Body of pancreas (tissue), 4 donors: Measurements from ENCODE around the gene GOLPH3. TPM values are rescaled to one million over a fixed set of nuclear protein-coding genes. Genes with fewer than 3 reads are reported as not detected.

Experiments used
- ATAC-seq: fragments of 150-250 bp; one replicate; pipeline ENCODE4 v1.9.1; 2016
- DNase-seq, 4 donors: peaks; one replicate each; pipeline ENCODE4 v3.0.0-alpha.2; 2019
- H3K27ac ChIP-seq, 4 donors: fragments of 200-600 bp; sonication (generic); 1 replicate in 3 of 4; 2 replicates in 1 of 4; pipeline versions ENCODE4 v1.5.1 to v1.6.1; 2016 to 2019; ENCODE audit warnings: mild to moderate bottlenecking in 1 of 4, mixed read lengths in 1 of 4, moderate library complexity in 1 of 4
- H3K27me3 ChIP-seq, 2 donors: fragments of 200-600 bp; sonication (generic); one replicate each; pipeline ENCODE4 v1.6.0; 2016; ENCODE audit warnings: mild to moderate bottlenecking in 1 of 2
- H3K36me3 ChIP-seq, 2 donors: fragments of 200-600 bp; sonication (generic); replicated peaks in 1 of 2; 2 replicates each; pipeline ENCODE4 v1.5.1; 2016; ENCODE audit warnings: low read depth in 2 of 2; ENCODE audit not compliant: insufficient read depth in 1 of 2
- H3K4me1 ChIP-seq: fragments of 200-600 bp; sonication (generic); one replicate; pipeline ENCODE4 v1.6.0; 2016
- H3K4me3 ChIP-seq, 2 donors: fragments of 200-600 bp; sonication (generic); 1 replicate in 1 of 2; 2 replicates in 1 of 2; pipeline ENCODE4 v1.5.1; 2016 to 2019
- H3K9me3 ChIP-seq, 3 donors: fragments of 200-600 bp; sonication (generic); 1 replicate in 2 of 3; 2 replicates in 1 of 3; pipeline ENCODE4 v1.5.1; 2016
- CTCF ChIP-seq, 7 experiments: fragments of 450-650 bp in 4 of 7; fragments of 200-600 bp in 3 of 7; sonication (generic) in 3 of 7; IDR thresholded peaks; one replicate each; pipeline ENCODE4 v1.5.1; 2016 to 2019; ENCODE audit warnings: antibody characterized with exemption in 7 of 7
- POLR2A ChIP-seq, 3 donors: fragments of 450-650 bp; IDR thresholded peaks; one replicate each; pipeline ENCODE4 v1.6.1; 2016; ENCODE audit warnings: antibody characterized with exemption in 3 of 3, mild to moderate bottlenecking in 2 of 3
- WGBS, 2 donors: methylation state at CpG; one replicate each; pipeline ENCODE4 v1.1.5; 2017; 5-methylcytosine and 5-hydroxymethylcytosine counted together
- intact Hi-C: fragments of 100-400 bp; cut with DNase I; formaldehyde crosslinking; loops from one replicate; pipeline ENCODE4 v1.15.1; 2023
- total RNA-seq, 2 donors: library from RNA; depleted of rRNA; stranded (reverse); fragments of >200 nt; gene quantifications; one replicate each; pipeline ENCODE4 v1.1.0, GENCODE V29; 2016

Gene GOLPH3
- total RNA-seq, 2 donors from 2014 or later = 74.2 to 78.4 TPM

DNA sequence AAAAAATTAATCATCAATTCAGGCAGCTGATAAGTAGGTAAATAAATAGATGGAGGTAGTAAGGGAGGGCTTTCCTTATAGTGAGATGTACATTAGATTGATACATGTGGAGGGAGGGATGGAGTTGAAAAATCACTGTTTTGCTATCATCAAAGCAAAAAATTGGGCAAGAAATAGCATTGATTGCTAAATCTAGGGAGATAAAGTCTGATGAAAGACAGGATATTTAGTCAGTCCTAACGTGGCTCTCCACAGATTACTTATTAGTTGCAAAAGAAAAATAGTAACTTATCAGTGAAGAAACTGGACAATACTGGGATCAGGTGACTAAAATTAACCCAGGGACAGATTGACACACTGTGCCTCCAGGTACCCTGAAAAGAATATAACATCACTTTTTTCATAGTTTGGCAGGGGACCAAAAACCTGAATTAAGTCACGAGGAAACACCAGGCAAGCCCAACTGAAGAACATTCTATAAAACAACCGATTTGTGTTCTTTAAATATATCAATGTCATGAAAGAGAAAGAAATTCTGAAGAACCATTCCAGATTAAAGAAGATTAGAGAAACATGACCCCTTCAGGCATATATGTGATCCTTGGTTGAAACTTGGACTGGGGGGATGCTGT, 27.1 kb upstream of the GOLPH3 start:
- 8 to 13% methylated on average over 3 of the region's 3 CpGs for WGBS, 2 donors
- Histone ChIP-seq H3K9me3 (no peaks in the 10 kb centered on the region), H3K4me3 (no peak overlapping the region), H3K4me1 (peaks cover 11% of the 10 kb centered on the region), H3K27ac (peak overlapping the region in 1 of 4 donors; percentile 58), H3K27me3 (no peaks in the 10 kb centered on the region), H3K36me3 (no peaks in the 10 kb centered on the region)
- TF ChIP-seq POLR2A (IDR thresholded peaks at IDR 0.05) = no peak
- TF ChIP-seq CTCF (IDR thresholded peaks at IDR 0.05) = no peak
- no peak for DNase-seq
- peak; percentile 38 for ATAC-seq
- intact Hi-C loops = no loop called here

DNA sequence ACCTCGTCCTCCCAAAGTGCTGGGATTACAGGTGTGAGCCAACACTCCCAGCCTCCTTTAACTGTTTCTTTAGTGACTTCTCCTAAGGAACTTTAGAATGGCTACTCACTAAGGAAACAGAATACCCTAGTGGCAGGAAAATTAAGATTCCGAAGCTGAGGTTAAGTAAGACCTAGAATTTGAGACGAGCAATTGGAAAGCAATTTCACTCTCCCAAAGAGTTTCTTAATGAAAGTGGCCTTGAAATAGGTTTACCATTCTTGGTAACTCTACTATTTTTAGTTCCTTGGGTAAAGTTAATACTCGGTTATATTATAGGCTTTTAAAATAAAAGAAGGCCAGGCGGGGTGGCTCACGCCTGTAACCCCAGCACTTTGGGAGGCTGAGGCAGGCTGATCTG, 22.9 kb upstream of the GOLPH3 start:
- Histone ChIP-seq H3K27ac (no peak overlapping the region), H3K36me3 (no peaks in the 10 kb centered on the region), H3K4me3 (no peak overlapping the region), H3K4me1 (peaks cover 26% of the 10 kb centered on the region), H3K9me3 (no peaks in the 10 kb centered on the region), H3K27me3 (no peaks in the 10 kb centered on the region)
- 70 to 78% methylated on average over 6 of the region's 6 CpGs for WGBS, 2 donors
- intact Hi-C loops = no loop called here
- ATAC-seq (no peak), DNase-seq (no peak)
- TF ChIP-seq POLR2A (IDR thresholded peaks at IDR 0.05) (no peak), CTCF (IDR thresholded peaks at IDR 0.05) (no peak)

DNA sequence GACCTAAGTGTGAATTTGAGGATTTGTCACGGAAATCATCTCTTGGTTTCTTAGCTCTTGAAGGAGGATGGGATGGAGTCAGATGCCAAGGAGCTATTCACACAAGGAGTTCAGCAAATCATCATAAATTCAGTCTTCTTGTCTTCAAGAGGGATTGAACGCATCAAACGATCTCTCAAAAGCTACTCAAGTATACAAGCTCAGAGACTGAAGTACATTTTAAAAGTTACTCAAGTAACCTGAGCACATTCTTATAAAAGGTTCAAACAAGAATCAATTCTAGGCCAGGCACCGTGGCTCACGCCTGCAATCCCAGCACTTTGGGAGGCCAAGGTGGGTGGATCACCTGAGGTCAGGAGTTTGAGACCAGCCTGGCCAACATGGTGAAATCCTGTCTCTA, 21.1 kb upstream of the GOLPH3 start:
- H3K9me3 ChIP-seq = no peaks in the 10 kb centered on the region
- WGBS, 2 donors = 88 to 91% methylated on average over 5 of the region's 5 CpGs
- H3K4me1 ChIP-seq = peaks cover 15% of the 10 kb centered on the region
- DNase-seq = no peak
- no peak overlapping the region for H3K27ac ChIP-seq
- ATAC-seq = no peak
- H3K4me3 ChIP-seq = no peak overlapping the region
- intact Hi-C loops = no loop called here
- H3K27me3 ChIP-seq = no peaks in the 10 kb centered on the region
- no peak for TF ChIP-seq POLR2A (IDR thresholded peaks at IDR 0.05)
- TF ChIP-seq CTCF (IDR thresholded peaks at IDR 0.05) = no peak
- H3K36me3 ChIP-seq = no peaks in the 10 kb centered on the region

DNA sequence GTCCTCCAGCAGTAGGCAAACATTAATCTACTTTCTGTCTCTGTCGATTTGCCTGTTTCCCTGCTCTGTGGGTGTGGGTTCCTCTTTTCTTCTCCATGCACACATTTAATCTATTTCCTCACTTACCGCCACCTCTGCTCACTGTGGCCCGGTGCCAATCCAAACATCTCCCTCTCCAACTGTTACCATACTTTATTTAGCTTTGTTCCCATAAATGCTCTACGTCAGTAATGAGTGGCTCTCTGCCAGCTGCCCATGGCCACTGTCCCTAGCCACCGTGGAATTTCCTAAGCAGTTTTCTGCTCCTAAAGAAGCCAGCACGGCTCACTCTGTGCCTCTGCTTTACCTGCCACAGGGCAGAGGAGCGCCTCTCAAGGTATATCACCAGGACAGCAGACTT, 19.5 kb upstream of the GOLPH3 start:
- TF ChIP-seq POLR2A (IDR thresholded peaks at IDR 0.05) (peak in 2 of 3 donors; percentile 10 to 32), CTCF (IDR thresholded peaks at IDR 0.05) (no peak)
- intact Hi-C loops = no loop called here

DNA sequence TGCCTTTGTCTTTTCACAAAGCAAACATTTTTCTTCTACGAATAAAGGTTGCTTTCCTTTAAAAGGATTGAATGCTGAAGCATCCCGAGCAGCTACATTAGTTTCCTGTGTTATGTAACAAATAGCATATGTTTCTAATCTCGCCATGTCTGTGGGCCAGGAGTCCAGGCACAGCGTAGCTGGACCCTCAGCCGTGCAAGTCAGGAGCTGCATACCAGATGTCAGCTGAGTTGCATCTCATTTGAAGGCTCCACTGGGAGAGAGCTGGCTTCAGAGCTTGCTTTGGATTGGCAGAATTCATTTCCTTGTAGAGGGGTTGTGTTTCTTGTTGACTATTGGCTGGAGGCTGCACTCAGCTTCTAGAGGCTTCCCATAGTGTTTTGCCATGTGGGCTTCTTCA, 16.0 kb upstream of the GOLPH3 start:
- H3K4me1 ChIP-seq = peaks cover 15% of the 10 kb centered on the region
- H3K36me3 ChIP-seq = no peaks in the 10 kb centered on the region
- no peak for TF ChIP-seq POLR2A (IDR thresholded peaks at IDR 0.05)
- TF ChIP-seq CTCF (IDR thresholded peaks at IDR 0.05) = no peak
- DNase-seq (peak in 2 of 4 donors; percentile 18 to 27), ATAC-seq (no peak)
- intact Hi-C loops = no loop called here
- H3K27me3 ChIP-seq = no peaks in the 10 kb centered on the region
- H3K4me3 ChIP-seq = no peak overlapping the region
- H3K9me3 ChIP-seq = no peaks in the 10 kb centered on the region
- 62 to 86% methylated on average over 5 of the region's 5 CpGs for WGBS, 2 donors
- no peak overlapping the region for H3K27ac ChIP-seq

More for the DNA sequence above, 19.5 kb upstream of the GOLPH3 start:
- WGBS, 2 donors = 3 to 6% methylated on average over 7 of the region's 7 CpGs
- Histone ChIP-seq H3K4me1 (peaks cover 15% of the 10 kb centered on the region), H3K27me3 (no peaks in the 10 kb centered on the region), H3K27ac (peak overlapping the region; percentile 15 to 80 (median 62)), H3K36me3 (no peaks in the 10 kb centered on the region), H3K9me3 (no peaks in the 10 kb centered on the region), H3K4me3 (no peak overlapping the region)
- ATAC-seq (peak; percentile 100), DNase-seq (peak; percentile 93 to 97 (median 96))
